GM18907 (cell line): Measurements from ENCODE around the gene HIRA.

Experiments
- ATAC-seq: cut with Tn5 transposase; IDR thresholded peaks from one replicate; pipeline ENCODE4 v1.9.1; 2021; ENCODE audit warnings: mild to moderate bottlenecking, moderate library complexity; ENCODE audit not compliant: unreplicated experiment

The HIRA gene

GRCh38 chr22:19358703-19359553 lies 72.6 kb downstream of the HIRA start:
- ATAC-seq, result no peak

DNA sequence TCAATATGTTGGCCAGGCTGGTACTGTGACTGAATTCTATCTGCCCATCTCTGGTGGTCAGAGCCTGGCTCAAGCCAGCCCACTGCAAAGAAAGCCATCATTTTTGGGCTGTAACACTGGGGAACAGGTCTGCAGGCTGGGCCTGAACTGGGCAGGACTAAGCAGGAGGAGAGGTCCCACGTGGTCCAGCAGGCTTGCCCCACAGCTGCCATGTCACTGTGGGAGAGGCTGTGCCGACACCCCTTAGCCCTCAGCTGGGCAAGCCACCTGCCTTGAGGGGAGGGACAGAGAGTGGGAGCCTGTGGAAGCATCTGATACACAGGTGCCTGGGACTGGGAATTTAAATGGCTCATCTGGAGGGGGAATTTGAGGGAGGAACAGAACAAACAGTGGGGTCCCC lies 73.3 kb downstream of the HIRA start:
- ATAC-seq, result no peak

GRCh38 chr22:19357270-19358105 lies 74.0 kb downstream of the HIRA start:
- no peak for ATAC-seq

GRCh38 chr22:19356708-19357269 lies 74.7 kb downstream of the HIRA start:
- no peak for ATAC-seq

DNA sequence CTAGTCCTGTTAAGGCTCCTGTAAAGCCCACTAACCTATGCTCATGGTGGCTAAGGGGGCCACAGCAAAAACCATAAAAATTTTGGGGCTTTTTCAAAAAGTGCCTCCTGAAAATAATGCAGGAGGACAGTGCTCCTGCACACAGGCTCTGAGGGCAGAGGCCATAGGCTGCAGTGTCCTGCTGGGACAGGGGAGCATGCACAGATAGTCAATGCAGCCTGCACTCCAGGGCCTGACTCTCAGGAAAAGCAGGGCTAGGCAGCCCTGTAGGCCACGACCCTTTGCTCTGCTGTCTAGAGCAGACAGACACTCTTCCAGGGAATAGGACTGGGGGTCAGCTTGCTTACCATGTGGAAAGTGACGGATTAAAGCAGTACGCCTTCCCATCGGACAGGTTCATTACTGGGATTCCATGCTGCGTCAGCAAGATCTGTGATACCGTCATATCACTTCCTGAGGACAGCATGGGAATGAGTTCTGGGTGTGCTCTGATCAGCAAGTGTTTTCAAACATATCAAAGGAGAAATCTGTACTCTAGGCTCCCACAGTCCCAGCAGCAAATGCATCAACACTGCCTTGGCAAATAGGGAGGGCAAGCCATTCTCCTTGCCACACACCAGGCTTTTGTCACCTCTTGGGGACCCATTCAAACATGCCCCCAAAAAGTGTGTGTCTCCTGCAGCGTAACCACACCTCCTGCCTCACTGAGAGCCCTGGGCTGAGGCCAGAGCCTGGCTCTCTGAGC lies 75.9 kb downstream of the HIRA start:
- ATAC-seq, result no peak

GRCh38 chr22:19354201-19354600 lies 77.3 kb downstream of the HIRA start:
- no peak for ATAC-seq

DNA sequence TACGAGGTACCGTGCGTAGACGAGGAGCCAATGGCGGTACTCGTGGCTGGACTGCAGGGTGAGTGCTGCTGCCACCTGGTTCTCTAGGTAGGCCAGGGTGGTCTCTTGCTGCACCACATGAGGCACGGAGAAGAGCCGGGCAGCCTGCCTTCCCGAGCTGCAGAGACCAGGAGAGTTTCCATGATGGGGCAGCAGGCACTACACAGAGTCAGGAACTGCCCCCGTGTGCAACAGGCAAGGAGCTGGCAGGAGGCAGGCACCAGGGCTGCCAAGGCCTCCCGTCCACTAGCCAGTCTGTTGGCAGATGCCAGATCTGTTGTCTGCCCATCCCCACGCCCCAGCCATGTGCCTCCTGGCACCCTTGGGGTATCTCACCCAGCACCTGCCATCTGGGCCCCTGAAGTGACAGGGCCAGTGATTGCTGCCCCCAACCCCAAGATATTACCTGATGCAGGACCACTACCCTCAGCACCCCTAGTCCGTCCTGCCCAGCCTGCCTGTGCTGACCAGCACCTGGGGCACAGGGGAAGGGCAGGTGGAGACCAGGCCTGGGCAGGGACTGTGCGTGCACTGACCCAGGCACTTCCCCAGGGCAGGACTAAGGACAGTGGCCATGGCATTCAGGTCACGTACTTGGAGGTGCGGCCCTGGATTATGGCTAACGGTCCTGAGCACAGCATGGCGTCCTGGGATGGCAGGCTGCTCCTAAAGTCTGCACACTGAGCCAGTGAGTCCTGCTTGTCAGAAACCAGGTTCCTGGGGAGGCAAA lies 78.0 kb downstream of the HIRA start:
- ATAC-seq, result no peak

DNA sequence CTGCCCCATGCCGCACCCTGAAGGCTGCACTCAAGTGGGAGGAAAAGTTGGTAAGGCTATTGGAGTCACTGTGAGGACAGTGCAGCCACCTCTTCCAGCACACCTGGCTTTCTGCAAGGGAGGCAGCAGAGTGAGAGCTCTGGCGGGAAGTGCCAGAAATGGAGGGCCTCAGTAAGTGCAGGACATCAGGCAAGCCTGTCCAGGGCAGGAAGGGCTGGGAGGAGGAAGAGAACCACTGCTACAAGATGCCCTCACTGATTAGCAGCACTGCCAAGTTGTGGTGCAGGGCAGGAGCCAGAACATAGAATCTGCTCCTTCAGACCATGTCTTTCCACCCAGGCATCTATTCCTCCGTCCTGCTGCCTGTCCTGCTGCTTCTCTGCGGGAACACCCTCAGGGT lies 78.8 kb downstream of the HIRA start:
- no peak for ATAC-seq

DNA sequence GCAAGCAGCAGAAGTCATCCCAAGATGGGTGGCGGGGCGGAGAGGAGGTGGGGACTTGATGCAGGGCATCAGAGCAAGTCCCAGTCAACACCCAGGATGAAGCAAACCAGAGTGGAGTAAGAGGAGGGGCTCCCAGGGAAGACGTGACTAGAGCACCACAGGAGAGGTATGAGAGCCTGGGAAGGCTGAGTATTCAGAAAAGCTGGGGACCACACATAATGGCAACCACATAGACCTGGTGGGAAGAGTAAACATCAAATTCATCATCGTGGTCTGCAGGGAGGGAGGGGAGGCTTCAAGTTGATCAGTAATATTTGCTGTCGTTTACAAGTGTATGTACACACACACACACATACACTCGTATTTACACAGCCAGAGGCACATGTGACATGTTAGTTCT lies 79.3 kb downstream of the HIRA start:
- ATAC-seq, result no peak

DNA sequence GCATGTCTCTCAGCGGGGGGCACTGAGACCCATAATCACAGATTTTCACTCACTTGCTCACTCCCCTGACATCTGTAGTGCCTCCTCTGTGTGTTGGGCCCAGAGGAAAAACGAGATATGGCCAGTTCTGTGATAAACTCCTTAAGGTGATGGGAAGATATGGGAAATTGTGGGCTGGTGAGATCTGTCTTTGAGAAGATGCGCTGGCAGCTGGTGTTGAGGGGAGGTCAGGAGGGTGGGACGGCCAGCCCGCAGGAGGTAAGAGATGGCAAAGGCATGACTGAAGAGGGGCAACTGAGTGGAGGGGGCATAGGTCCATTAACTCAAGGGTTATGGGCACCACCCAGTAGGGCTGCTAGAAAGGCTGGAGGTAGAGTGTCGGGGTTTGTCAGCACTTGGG lies 79.9 kb downstream of the HIRA start:
- no peak for ATAC-seq

- no peak for ATAC-seq
Measured at GRCh38 chr22:19350947-19351346, 80.6 kb downstream of the HIRA start.

DNA sequence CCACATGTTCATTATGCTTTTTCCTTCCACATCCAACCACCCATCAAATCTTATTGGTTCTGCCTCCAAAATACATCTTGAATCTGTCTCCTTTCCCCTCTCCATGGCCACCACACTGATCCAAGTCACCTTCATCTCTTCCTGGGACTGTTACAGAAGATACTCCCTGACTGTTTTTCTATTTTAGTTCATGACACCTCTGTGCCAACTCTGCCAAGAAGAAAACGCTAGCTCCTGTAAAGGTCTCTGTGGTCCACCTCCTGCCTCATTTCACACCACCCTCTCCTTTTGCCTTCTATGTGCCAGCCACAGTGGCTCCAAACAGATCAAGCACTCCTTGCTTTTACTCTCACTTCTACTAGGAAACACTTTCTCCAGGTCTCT lies 81.1 kb downstream of the HIRA start:
- ATAC-seq, result no peak

DNA sequence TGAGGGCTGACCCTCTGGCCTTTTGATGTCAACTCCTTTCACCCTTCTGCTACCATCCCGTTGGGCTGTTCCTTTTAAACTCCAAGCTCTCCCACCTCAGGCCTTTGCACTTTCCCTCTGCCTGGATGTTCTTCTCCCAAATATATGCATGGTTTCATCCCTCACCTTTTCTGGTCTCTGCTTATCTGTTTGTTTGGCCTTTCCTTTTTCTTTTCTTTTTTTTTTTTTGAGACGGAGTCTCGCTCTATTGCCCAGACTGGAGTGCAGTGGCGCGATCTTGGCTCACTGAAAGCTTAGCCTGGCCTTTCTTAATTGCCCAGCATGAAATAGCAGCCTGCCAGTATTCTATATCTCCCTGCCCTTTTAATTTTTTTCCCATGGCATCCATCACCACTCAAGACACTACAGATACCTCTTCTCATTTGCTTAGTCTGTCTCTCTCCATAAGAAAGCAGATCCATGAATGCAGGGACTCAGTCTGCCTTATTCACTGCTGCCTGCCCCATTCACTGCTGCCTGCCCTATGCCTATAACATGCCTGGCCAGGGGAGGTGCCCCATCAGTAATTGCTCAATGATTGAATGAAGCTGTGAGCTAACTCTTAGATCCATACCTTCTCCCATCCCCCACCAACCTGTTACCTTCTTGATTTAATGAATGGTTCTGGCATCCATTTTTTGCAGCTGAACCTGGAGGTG lies 81.6 kb downstream of the HIRA start:
- no peak for ATAC-seq

DNA sequence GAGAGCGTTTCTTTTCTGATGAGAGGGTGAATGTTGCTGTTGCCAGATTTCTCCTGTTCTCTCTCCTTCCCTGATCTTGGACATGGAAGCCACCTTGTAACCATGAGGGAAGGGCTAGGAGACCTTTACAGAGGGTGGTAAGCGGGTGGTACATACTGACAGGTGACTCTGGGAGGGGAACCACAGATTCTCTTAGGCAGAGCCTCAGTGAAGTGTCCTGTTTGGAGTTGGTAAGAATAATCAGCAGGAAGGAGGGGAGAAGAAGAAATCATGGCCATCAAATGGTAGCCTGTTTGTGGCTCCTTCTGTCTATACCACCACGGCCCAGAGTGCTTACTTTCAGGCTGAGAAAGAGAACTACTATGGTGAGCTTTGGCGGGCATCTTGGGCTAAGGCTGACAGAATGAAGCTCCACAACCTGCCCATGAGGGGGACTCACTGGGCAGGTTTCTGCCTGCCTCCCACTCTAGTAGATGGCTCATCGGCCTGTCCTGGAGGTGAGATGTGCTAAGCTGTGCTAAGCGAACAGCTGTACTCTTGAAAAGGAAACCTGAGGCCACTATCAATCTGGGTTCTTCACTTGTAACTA lies 84.8 kb downstream of the HIRA start:
- ATAC-seq, result no peak

DNA sequence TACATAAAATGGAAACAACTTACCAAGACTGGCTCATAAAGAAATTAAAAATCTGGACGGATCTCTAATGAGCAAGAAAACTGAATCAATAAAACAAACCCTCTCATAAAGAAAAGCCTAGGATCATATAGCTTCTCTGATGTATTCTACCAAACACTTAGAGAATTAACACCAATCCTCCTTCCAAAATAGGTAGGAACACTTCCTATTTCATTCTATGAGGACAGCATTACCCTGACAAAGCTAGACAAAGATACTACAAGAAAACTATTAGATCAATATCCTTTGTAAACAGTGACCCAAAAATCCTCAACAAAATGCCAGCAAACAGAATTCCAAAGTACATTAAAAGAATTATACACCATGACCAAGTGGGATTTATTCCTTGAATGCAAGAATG lies 87.1 kb downstream of the HIRA start:
- no peak for ATAC-seq

GRCh38 chr22:19343470-19343869 lies 88.1 kb downstream of the HIRA start:
- no peak for ATAC-seq

DNA sequence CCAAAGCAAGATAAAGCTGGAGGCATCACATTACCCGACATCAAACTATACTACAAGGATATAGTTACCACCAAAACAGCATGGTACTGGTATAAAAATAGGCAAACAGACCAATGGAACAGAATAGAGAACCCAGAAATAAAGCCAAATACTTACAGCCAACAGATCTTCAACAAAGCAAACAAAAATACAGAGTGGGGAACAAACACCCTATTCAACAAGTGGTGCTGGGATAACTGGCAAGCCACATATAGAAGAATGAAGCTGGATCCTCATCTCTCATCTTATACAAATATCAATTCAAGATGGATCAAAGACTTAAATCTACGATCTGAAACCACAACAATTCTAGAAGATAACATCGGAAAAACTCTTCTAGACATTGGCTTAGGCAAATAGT lies 90.0 kb downstream of the HIRA start:
- no peak for ATAC-seq

DNA sequence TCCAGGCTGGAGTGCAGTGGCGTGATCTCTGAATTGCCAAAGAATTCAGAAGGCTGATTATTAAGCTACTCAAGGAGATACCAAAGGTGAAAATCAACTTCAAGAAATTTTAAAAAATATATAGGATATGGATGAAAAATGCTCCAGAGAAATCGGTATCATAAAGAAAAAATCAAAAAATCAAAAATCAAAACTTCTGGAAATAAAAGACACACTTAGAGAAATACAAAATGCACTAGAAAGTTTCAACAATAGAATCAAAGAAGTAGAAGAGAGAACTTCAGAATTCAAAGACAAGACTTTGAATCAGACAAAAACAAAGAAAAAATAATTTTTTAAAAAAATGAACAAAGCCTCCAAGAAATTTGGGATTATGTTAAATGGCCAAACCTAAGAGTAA lies 94.4 kb downstream of the HIRA start:
- ATAC-seq, result no peak
